Kasumi-1 (cell line): ENCODE measurements around the gene KREMEN2.
A peak's percentile ranks its signal among the peaks of the same experiment; 100 is the strongest.

Experiments
- DNase-seq, 2 experiments: peaks; one replicate each; lab custom pipeline; 2025; lab: John Stamatoyannopoulos, UW

The KREMEN2 gene

DNA sequence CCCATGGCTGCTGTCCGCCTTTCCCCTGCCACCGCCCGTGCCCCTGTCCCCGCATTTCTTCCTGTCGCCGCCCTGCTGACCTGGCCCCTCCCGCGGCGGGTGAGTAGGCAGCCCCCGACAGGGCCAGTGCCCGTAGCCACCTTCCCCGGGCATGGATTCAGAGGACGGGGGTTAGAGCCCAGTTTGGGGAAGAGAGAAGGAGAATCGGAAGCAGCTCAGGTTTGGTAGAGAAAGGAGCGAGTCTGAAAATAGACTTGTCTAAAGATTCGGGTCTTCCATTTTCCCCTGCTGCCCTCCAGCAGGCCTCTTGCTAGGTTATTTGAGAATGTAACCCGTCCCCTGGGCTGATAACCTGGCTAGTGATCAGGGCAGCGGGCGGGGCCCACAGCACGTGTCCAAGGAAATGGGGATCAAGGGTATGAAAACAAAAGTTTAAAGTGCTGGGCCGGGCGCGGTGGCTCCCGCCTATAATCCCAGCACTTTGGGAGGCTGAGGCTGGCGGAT, 40.8 kb downstream of the KREMEN2 start:
- DNase-seq: peak in 1 of 2 experiments; percentile 2

DNA sequence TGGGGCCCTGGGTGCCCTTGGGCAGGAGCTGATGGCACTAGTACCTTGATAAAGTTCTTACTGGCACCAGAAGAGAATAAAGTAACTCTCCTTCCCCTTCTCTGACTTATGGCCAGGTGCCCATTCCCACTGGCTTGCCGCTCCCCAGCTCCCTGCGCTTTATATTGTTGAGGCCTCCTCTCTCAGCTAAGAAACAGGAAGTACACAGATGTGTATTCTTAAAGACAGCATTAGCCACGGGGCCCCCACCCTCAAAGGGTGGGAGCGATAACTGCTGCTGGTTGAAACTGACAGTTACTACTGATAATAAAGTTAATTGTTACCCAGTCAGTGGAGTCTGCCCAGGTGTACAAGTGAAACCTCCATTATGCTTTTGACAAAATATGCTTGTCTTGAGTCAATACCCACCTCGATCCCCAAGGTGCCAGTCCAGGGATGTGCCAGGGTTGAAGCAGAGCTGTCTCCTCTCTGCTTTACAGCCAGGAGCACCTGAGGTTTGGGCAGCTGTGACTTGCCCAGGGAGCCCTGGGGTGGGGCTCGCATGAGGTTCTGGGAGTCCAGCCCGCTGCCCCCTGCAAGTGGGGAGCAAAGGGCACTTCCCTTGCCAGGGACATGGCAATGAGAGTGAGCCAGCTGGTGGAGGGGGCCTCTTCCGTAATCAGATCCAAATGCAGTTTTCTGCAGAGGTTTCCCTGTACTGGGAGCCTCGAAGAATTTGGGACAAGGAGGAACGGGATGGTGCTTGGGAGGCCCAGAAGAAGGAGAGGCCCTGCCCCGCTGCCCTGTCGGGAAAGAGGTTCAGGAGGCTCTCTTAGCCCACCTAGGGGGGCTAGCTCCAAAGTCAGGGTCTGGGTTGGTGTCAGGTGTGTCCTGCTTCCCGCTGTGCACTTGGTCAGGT, 43.2 kb downstream of the KREMEN2 start:
- peak; percentile 27 to 46 for DNase-seq

DNA sequence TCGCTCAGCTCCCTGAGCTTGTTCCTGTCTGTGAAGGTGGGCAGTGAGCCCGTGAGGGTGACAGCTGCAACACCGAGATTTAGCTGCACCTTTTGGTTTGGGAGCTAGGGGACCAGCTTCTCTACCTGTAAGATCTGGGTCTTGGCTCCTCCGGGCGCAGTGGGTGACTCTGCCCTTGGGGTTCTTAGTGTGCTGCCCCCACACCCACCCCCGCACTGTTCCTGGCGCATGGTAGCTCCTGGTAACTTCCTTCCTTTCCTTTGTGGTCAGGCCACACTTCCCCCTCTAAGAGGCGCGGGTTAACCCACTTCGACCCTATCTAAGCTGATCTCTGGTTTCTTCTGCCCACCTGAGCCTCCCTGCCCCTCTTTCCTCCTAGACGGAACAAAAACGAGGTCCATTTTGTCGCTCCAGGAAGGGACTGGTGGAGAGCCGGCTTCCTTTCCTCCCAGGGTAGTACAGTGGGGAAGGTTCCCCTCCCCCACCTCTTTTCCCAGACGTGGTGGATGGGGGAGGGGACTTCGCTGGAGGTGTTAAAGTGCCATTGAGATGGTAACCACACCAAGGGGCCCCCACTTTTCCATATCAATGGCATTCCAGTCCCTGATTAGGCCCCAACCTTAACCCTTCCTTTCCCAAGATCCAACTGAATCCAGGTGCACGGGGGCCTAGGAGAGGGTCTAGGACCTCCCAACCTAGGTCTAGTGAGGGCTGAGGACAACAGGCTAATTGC, 44.0 kb downstream of the KREMEN2 start:
- peak; percentile 16 to 43 for DNase-seq

DNA sequence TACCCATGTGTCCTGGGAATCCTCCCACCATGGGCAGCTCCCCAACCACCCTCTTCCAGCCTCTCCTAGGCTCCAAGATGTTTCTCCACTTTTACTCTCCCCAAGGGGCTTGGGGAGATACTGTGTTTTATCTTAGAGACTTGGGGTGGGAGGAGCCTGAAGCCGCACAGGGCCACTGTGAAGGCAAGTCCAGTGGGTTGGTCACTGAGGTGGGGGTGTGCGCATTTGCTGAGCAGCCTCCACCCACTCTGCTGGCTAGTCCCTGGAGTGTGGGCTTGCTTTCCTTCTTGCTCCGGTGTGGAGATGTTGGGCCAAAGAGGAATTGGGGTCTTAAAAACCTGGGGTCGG, 44.6 kb downstream of the KREMEN2 start:
- DNase-seq: no peak

DNA sequence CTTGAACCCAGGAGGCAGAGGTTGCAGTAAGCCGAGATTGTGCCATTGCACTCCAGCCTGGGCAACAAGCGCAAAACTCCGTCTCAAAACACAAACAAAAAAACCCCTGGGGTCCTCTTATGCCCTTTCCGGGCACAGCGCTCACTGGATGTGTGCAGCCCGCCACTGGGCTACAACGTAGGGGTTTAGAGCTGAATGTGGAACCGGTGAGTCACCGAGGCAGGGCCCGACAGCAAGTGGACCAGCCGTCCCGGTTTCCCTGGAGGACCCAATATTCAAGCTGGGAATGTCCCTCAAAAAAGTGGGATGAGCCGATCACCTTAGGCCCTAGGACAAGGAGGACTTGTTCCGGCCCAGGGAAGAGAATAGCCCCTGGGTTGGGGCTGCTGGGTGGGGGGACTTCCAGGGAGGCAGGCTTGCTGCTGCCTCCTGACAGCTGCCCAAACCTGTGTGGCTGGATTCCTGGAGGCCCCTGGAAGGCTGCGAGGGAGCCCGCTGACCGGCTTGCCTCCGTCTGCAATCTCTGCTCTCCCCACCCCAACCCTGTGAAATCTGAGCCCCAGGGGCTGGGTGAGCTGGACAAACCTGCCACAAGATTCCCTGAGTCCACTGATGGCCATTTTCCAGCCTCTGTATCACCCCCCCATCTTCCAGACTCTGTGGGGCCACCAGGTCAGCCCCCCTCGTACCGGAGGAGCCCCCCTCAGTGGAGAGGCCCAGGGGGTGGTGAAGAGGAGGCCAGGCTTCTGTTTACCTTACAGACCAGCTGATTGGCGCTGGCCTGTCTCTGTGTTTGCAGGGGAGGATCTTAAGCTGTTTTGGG, 45.7 kb downstream of the KREMEN2 start:
- DNase-seq: no peak

DNA sequence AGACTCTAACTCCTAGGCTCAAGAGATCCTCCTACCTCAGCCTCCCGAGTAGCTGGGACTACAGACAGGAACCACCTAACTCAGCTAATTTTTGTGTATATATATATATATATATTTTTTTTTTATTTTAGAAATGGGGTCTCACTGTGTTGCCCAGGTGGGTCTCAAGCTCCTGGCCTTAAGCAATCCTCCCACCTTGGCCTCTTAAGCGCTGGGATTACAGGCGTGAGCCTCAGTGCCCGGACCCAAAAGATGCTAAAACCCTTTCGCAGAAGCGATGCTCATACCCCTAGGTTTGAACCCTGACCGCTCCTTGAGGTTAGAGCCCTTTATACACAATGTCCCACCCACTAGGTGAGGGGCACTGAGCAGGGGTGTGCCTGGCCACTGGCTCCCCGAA, 46.4 kb downstream of the KREMEN2 start:
- DNase-seq: no peak

DNA sequence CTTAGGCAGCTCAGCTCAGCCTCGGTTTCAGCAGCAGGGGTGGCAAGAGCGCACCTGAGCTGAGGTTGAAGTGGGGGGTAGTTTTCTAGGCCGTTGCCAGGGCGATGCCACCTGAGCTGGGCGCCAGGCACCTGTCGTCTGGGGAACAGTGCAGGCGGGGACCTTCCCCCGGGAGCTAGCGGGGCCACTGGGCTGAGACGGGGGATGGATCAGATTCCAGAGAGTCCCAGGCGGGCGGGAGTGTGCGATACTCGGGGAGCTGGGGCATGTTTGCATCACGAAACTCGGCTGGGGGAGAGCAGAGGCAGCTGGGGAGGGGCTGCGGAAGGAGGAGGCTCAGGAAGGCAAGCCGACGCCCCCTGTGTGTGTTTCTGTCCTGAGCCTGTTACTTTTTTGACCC, 48.2 kb downstream of the KREMEN2 start:
- DNase-seq: no peak

DNA sequence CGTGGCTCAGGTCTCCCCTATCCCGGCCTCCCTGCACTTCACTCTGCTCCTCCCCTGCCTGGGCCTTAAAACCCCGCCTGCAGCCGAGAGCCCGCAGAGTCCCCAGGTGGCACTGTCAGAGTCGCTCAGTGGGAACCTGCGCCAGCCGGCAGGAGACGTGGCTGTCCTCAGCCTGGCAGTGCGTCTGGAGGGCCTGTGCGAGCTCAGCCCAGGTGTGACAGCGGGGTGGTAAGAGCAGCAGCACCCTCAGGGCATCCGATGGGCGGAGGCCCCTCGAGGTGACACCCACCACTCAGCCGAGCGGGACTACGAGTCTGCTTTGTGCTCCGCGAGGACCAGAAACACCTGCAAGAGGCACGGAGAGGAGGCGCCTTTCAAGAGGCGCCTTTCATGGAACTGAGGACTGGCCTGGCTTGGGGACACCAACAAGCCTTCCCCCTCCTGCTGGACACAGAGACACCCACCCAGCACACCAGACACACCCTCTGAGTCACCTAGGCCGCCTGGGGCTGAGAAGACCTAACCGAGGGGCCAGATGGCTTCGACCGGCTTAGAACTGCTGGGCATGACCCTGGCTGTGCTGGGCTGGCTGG, 48.8 kb downstream of the KREMEN2 start, which contains the start of gene CLDN9:
CLDN9 (plus strand) TSS at position 96 of the 593 bp plus-strand sequence; CDS start at position 536, 440 bp downstream.
- no peak for DNase-seq

DNA sequence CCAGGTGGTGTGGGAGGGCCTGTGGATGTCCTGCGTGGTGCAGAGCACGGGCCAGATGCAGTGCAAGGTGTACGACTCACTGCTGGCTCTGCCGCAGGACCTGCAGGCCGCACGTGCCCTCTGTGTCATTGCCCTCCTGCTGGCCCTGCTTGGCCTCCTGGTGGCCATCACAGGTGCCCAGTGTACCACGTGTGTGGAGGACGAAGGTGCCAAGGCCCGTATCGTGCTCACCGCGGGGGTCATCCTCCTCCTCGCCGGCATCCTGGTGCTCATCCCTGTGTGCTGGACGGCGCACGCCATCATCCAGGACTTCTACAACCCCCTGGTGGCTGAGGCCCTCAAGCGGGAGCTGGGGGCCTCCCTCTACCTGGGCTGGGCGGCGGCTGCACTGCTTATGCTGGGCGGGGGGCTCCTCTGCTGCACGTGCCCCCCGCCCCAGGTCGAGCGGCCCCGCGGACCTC, 49.4 kb downstream of the KREMEN2 start:
- DNase-seq: no peak

DNA sequence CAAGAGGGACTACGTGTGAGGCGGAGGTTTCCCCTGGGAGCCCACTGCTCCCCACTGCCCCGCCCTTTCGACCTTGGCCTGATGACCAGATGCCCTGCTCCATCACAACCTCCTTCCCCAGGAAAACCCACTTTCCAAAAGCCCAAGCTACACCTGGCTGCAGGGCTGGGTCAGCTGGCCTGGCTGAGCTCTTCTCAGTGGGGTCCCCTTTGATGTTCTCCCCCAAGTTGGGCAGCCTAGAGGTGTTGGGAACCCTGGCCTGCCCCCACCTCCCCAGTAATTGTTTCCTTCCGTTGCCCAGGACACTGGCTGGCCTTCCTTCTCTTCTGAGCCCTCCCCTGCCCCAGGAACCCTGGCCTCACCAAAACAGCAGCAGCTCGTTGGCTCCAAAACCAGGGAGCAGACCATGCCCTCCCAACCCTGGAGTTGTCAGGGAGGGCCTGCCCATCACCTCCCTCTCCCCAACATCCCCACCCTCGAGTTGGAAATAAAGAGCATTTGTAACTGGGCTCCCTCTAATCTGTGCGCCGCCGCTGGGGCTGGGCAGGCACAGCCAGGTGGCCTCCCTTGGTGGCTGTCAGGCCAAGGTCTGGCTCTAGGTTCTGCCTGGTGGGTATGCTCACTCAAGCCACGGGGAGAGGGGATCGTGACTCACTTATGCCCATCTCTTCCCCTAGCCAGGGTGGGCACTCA, 50.1 kb downstream of the KREMEN2 start:
- DNase-seq: no peak

DNA sequence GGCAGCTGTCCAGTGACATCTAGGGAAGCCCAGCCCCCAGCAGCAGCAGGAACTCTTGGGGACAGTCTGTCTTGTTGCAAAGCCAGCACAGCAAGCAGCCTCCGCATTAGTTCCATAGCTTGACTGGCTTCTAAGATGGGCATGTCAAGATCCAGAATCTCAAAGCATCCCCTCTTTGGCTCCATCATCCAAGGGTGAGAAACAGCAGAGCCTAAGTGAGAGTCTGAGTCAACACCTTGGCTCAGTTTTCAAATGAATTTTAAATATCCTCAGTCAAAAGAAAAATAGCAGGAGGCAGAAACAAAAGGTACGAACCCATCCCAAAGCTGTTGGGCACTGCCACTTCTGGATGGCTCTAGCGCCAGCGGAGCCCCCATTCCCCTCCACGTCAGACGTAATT, 50.9 kb downstream of the KREMEN2 start:
- DNase-seq: no peak

DNA sequence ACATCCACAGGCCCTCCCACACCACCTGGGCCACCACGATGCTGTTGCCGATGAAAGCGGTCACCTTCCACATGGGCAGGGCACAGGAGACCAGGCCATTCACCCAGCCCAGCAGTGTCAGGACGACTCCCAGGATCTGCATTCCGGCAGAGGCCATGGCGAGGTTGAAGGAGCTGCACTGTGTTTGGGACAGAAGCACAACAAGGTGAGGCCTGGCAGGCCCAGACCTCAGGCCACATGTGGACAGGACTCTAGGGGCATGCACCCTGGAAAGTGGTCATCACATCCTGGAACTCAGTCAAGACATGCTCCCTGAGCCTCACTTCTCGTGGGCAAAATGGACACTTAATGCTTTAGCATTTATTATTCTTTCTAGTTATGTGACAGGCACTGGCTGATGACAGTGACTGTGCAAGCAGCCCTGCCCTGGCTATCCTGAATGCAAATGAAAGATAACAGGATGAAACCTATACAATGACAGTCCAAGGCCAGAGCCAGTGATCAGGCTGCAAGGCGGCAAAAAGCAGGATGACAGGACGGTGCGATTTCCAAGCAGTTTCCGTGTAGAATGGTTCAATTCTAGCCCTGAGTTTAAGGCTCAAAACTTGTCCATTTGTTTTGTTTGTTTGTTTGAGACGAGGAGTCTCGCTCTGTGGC, 51.9 kb downstream of the KREMEN2 start:
- no peak for DNase-seq

DNA sequence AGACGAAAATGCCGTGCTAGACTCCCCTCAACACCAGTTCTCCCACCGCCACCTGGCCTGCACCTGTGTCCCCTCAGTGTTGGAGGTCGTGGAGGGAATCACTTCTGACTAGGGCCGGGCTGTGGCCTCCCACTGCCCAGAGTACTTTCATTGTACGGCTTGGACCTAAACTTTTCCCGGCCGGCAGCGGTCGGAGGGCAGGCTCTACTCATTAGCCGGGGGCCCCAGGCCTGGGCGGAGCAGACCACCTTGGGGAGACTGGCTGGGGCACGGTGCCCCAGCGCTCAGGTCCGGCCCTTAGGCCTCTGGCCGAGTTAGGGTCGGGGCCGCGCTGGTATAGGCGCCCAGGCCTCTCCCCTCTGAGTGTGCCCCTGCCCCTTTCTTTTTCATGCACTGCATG, 53.3 kb downstream of the KREMEN2 start:
- no peak for DNase-seq
